Fibroblast of pulmonary artery (primary cell): ENCODE data around the gene CPEB1.
"Not testable (repeated sequence)": the region's sequence is repeated elsewhere in the genome, so short reads cannot be mapped to it uniquely, and the experiment has no call there.

Source experiments
- DNase-seq: peaks from one replicate; pipeline ENCODE4 v3.0.0-alpha.2; 2010; ENCODE audit warnings: low read depth
- H3K4me3 ChIP-seq: replicated peaks from 2 replicates; pipeline ENCODE4 v1.5.1; 2011; ENCODE audit warnings: low read depth, mild to moderate bottlenecking, control low read depth, low read length, moderate library complexity
- TF ChIP-seq, protein P1 (sequence below): IDR thresholded peaks from 2 replicates; pipeline ENCODE4 v1.5.1; 2011; ENCODE audit warnings: mild to moderate bottlenecking, control low read depth, low read length, inconsistent platforms; ENCODE audit errors: missing control alignments

Gene CPEB1

DNA sequence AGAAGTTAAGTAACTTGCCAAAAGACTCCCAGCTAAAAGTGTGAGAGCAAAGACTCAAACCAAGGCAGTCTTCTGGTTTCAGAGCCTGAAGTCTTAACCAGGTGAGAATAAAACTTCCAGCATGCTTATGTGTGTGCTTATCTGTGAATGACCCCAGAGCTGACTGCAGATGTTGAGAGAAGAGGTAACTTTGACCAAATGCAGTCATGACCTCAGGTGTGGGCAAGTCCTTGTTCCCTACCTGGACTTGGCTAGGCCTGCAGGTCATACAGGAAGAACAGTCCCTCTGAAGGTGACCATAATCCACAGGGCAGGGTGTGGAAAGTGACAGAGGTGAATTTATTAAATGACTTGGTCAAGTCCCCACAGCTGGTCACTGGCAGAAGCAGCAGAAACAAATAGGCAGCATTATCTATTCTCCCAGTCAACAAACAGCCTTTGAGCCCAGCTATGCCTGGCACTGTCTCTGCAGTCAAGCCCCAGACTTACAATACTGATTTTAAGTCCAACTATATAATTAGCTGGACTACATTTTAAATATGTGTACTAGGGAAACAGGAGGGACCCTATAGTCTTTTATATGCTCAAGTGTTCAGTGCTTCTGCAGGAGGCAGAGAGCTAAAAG lies 3.0 kb upstream of the CPEB1 start:
- DNase-seq = no peak
- no peak overlapping the region for H3K4me3 ChIP-seq
- TF ChIP-seq, protein P1, sequence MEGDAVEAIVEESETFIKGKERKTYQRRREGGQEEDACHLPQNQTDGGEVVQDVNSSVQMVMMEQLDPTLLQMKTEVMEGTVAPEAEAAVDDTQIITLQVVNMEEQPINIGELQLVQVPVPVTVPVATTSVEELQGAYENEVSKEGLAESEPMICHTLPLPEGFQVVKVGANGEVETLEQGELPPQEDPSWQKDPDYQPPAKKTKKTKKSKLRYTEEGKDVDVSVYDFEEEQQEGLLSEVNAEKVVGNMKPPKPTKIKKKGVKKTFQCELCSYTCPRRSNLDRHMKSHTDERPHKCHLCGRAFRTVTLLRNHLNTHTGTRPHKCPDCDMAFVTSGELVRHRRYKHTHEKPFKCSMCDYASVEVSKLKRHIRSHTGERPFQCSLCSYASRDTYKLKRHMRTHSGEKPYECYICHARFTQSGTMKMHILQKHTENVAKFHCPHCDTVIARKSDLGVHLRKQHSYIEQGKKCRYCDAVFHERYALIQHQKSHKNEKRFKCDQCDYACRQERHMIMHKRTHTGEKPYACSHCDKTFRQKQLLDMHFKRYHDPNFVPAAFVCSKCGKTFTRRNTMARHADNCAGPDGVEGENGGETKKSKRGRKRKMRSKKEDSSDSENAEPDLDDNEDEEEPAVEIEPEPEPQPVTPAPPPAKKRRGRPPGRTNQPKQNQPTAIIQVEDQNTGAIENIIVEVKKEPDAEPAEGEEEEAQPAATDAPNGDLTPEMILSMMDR = no peak

DNA sequence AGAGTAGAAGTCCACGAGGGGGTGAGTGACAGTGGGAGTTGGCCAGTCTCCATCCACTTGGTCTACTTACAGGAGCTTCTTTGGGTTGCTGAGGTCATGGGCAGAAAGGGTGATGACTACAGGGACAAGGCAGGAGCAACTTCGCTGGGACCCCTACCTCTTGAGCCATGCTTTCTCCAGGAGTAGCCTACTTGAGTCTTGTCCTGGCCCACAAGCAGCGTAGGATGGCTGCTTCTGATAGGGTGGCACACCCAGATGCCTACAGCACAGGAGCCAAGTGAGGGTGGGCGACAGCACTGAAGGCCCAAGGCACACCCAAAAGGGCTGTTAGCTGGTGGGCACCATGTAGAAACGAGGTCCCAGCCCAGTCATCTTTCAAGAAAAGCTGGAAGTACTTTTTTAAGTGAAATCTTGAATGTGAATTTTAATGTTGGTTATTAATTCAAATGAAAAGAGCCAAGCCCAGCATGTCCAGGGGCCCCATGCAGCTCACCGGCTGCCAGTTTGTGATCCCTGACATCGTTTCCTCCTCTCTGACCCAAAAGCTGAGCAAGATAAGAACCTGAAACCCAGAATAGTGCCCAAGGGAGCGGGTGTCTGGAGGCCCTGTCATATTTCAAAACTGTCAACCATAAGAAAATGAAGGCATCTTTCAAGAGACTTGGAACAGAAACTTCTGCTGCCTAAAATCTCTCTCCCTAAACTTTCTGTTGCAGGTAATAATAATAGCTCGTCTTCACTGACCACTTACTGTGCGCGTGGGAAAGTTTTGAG lies 2.2 kb upstream of the CPEB1 start:
- H3K4me3 ChIP-seq = no peak overlapping the region
- TF ChIP-seq, protein P1 = no peak
- no peak for DNase-seq

DNA sequence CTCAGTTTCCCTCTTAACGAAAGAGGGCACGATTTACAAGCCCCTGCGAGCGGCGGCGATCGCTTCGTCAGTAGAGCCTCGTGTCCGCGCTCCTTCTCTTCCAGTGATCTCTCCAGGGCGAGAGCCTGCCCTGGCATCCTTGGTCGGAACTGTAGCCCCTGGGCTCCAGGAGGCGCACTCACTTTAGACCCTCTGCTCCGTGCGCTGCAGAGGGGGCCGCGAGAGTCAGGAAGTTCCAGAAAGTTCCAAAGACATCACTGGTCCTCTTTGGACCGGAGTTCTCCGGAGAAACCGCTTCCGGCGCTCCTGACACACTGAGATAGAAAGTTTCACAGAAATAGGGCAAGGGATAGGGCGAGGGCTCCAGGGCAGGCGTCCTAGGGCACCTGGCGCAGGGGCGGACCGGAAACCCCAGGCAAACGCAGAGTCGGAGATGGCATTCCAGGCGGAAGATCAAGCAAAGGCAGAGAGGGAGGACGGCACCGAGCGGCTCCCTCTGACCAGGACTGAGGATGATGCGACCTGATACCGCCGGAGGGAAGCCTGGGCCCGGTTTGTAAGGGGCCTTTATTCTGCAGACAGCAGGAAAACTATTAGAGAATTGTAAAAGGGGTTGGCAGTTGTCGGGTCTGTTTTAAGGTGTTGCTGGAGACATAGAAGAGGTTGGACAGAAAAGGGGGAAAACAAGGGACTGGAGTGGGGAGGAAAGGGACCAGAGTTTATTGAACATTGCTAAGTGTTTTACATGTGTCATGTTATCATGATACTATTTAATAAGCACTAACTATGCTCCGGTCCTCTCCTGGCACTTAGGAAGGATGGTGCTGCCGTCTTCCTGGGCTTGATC lies 1.3 kb upstream of the CPEB1 start:
- no peak for DNase-seq
- H3K4me3 ChIP-seq = no peak overlapping the region
- TF ChIP-seq, protein P1 = no peak

DNA sequence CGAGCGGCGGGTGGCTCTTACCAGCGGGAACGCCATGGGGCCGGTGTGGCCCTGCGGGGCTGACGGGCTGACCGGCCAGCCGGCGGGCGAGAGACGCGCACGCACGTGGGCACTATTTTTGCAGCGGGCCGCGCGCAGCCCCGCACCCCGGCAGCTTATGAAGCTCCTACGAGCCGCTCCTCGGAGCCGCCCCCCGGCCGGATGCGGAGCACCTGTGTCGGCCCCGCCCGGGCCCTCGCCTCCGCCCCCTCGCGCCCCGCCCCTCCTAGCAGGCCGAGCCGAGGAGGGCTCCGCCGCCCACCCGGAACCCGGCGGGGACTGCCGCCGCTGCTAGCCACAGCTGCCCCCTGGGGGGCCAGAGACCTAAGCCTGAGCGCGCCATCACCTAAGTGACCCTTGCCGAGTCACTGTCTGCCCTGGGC lies 683 bp upstream of the CPEB1 start:
- TF ChIP-seq, protein P1 = no peak
- DNase-seq = no peak
- peak overlapping the region; percentile 5 for H3K4me3 ChIP-seq

DNA sequence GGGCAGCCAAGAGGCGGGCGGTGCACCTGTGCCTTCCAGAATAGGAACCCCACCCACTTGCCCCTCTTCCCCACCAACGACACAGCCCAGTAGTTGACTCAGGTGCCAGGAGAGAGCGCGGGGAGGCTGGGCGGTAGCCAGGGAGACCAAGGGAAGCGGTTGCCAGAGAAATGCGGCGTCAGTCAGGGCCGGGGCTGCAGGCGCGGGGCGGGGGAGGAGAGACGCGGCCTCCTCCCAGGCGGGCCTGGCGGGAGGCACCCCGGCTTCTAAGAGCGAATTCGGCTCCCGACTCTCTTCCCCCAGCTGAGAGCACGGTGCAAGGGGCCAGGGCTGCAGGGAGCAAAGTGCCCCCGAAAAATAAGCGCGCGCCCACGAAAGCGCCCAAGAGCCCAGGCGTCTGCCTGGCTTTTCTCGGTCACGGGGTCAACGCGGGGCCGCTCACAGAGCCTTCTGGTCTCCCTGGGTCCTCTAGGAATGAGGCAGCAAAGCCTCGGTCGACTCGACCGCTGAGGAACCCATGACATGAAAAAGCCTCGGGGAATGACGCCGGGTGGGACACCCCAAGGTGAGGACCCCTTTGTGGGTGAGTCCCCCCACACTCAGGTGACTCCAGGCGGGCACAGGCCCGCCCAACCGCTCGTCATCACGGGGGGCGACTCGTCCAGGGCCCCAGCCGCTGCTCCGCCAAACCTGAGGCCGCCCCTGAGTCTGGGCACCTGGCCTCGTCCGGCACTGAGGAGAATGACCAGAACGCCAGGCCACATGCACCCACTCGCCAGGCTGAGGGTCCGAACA lies 716 bp downstream of the CPEB1 start:
- no peak overlapping the region for H3K4me3 ChIP-seq
- TF ChIP-seq, protein P1 = no peak
- no peak for DNase-seq

DNA sequence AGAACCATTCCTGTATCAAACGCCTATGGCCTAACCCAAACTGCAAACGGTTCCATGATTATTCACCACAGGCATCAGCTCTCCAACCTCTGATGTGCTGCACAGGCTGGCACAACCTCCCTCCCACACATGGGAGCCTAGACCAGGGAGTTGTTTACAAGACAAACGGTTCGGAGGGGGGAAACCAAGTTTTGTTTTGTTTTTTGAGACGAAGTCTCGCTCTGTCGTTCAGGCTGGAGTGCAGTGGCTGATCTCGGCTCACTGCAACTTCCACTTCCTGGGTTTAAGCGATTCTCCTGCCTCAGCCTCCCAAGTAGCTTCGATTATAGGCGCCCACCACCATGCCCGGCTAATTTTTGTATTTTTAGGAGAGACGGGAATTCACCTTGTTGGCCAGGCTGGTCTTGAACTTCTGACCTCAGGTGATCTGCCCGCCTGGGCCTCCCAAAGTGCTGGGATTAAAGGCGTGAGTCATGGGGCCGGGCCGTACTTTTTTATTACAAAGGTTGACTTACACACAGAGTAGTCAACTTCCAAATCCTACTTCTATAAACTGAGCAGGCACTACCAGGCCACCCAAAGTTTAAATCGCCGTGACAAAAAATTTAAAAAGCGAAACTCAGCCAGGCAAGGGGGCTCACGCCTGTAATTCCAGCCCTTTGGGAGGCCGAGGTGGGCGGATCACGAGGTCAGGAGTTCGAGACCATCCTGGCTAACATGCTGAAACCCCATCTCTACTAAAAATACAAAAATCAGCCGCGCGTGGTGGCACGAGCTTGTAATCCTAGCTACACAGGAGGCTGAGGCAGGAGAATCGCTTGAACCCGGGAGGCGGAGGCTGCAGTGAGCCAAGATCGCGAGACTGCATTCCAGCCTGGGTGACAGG lies 2.0 kb downstream of the CPEB1 start:
- not testable (repeated sequence) for H3K4me3 ChIP-seq, DNase-seq
